GM18951 (cell line): ENCODE results near the gene RNF138.

ENCODE experiments used
- POLR2A ChIP-seq: IDR thresholded peaks from 4 replicates; pipeline ENCODE4 v1.6.1; 2011; ENCODE audit warnings: mild to moderate bottlenecking; ENCODE audit not compliant: insufficient read length, insufficient read depth; ENCODE audit errors: extremely low read depth
- in situ Hi-C: fragments of 300-500 bp; cut with MboI; formaldehyde crosslinking; loops from one replicate; pipeline ENCODE4 v1.12.0; 2022; ENCODE audit warnings: low sequenced_read_pairs, mixed read lengths, inconsistent platforms; ENCODE audit not compliant: unreplicated experiment

The RNF138 gene, protein sequence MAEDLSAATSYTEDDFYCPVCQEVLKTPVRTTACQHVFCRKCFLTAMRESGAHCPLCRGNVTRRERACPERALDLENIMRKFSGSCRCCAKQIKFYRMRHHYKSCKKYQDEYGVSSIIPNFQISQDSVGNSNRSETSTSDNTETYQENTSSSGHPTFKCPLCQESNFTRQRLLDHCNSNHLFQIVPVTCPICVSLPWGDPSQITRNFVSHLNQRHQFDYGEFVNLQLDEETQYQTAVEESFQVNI

DNA sequence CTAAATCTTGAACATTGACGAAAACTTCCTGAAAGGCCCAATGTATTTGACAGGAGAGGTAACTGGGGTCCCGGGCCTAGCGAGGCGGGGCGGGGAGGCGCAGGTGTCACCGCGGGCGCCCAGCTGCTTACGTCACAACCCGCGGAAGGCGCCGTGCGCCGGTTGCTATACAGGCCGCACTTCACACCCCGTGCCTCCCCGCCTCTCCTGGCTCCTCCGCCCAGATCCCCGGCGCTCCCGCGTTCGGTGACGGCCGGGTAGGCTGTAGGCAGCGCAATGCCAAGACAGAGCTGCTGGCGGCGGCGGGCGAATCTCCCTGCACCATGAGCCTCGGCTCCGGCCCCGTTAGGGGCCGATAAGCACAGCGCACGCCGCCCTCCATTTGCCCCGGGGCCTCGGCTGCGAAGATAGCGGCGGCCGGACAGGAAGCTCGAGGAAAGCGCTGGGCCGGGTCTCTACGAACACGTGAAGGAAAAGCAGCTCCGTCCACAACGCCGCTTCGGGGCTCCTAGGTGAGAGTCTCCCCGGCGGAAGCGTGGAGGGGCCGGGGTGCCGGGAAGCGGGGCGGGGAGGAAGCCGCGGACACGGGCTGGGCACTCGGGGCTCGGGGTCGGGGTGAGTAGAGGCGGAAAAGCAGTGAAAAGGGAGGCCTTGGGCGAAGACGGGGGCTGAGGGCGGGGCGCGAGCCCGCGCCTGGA is at the start of gene RNF138:
Gene RNF138 (plus strand): TSS at position 151 of the 698 bp plus-strand sequence. CDS start 903 bp downstream, outside the sequence.
- in situ Hi-C loops, result no loop called here
- TF ChIP-seq POLR2A, result peak; percentile 79

DNA sequence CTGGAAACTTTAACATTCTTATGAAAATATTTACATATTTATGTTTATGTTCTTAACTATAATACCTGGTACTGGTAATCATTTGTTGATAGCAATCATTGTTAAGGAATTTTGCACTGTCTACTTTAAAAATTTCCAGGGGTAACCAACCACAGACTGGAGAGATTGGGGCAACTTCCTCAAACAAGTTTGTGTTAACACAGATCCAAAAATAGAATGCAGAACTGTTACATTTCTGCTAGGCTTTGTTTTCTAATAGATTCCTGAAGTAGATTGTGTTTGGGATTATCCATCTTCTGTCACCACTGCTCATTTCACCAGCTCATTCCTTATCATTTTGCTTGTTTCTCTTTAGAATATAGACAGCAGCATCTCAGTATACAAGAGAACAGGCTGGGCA is 49.3 kb upstream of the RNF138 start:
- in situ Hi-C loops, result no loop called here
- TF ChIP-seq POLR2A, result no peak

GRCh38 chr18:32048507-32049091 is 43.1 kb upstream of the RNF138 start:
- TF ChIP-seq POLR2A, result no peak
- in situ Hi-C loops, result no loop called here

GRCh38 chr18:32049393-32050171 is 42.1 kb upstream of the RNF138 start:
- no peak for TF ChIP-seq POLR2A
- in situ Hi-C loops, result no loop called here

DNA sequence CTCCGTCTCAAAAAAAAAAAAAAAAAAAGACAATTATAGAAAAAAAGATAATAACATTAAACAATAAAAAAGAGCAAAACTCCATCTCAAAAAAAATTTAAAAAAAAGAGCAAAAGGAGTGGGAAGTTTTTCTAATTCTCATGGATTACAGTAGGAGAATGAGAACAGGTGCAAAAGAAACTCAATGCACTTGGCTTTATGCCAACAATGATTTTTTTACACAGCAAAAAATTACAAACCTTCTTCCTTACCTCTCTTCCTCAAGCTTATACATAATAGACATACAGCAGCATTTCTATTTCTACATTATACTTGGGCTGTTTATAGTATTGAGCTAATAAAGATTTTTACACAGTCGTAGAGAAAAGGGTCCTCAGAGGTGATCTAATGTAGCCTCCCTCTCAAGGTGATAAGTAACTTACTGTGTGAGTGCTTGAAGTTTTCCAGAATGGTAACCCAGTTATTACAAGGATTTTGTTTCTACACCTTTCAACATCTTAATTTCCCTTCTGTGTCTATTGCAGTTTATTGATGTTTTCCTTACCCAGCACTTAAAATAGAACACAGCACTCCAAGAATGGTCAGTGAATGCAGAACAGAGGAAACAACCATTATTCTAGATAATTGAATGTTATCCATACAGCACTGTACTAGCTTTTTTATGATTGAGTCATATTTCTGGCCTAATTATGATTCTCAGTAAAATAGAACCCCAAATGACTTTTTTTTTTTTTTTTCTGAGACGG is 34.9 kb upstream of the RNF138 start:
- no peak for TF ChIP-seq POLR2A
- in situ Hi-C loops, result no loop called here

- no peak for TF ChIP-seq POLR2A
- in situ Hi-C loops, result no loop called here
Measured at GRCh38 chr18:32057624-32058165, 34.0 kb upstream of the RNF138 start.

GRCh38 chr18:32060026-32060425 is 31.6 kb upstream of the RNF138 start:
- in situ Hi-C loops, result no loop called here

DNA sequence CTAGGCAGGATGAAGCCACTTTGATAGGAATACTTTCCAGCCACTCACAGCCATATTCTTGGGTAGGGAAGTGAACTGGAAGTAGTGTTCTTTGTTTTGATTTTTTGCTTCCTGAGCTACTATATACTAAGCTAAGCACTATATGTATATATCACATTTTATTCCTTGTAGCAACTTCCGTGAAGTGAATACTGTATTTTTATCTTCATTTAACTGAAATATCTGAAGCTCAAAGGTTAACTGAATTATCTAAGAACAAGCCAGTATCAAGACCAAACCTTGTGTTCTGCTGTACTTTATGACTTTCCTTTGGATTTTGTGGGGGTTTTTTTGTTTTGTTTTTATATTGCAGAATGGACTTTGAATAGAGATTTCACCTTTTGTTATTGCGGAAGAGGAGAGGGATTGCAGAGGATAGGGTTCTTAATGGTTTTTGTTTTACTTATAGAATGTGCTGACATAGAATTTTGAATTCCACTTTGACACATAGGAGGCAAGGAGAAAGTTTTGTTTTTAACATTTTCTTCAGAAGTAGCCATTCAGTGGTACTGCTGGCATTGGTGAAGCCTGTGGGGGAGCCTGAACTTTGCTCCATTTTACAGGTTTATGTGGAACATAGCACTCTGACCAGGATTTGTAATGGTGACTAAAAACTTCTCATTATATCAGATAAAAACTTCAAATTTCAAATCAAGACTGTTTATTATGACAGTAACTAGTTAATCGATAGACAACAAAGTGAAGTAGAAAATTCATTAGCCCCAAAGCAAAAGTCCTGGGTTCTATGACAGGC is 24.1 kb upstream of the RNF138 start:
- in situ Hi-C loops, result no loop called here
- TF ChIP-seq POLR2A, result no peak

More at GRCh38 chr18:32060026-32060425, 31.6 kb upstream of the RNF138 start:
- TF ChIP-seq POLR2A, result no peak

DNA sequence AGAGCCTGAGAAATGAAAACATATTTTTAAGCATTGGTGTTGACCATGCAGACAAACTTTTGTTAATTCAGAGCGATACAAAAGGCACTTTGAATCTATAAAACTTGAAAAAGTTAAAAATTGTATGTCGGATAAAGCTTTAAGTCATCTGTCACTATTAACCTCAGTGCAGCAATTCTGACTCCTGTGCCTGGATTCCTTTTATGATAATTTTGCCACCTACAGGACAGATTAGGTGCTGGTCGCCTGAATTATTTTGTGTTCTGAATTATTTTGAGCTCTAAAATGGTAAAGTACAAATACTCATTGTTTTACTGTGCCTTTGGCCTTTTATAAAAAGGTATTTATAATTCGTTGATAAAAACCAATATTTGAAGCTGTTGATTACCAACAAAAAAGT is 19.4 kb upstream of the RNF138 start:
- TF ChIP-seq POLR2A, result no peak
- in situ Hi-C loops, result no loop called here

- in situ Hi-C loops, result no loop called here
- TF ChIP-seq POLR2A, result no peak
Measured at GRCh38 chr18:32074206-32074605, 17.5 kb upstream of the RNF138 start.

GRCh38 chr18:32078845-32079244 is 12.8 kb upstream of the RNF138 start:
- TF ChIP-seq POLR2A, result no peak

DNA sequence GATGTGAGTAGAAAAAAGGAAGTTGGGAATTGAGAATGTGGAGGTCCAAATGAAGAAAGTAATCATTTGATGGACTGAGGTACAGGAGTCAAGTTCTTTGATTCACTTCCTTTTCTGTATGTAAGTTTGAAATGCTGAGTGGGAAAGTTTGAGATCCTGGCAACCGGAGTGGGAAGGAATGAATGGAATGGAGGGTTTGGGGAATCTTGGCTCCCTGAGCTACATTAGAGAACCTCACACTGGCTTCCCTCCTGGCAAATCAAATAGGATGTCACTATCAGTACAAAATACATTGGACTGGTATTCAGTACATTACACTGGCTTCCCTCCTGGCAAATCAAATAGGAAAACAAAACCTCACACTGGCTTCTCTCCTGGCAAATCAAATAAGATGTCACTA is 9.8 kb upstream of the RNF138 start:
- in situ Hi-C loops, result no loop called here
- no peak for TF ChIP-seq POLR2A

More at GRCh38 chr18:32078845-32079244, 12.8 kb upstream of the RNF138 start:
- in situ Hi-C loops, result no loop called here
